NCI-H524 treated with DMSO at 0.1 percent for 48 hours (cell line): Measurements from ENCODE around the gene RBM10.
A peak's percentile ranks its signal among the peaks of the same experiment; 100 is the strongest.

Source experiments
- DNase-seq: peaks from one replicate; lab custom pipeline; 2025; lab: John Stamatoyannopoulos, UW

Gene RBM10

GRCh38 chrX:47218280-47218919 lies 73.4 kb downstream of the RBM10 start, which contains the start of gene CDK16:
Gene CDK16, plus strand, starts transcription at chrX:47218681. Its CDS starts 4,877 bp downstream, at chrX:47223558.
- DNase-seq, result peak; percentile 40

- no peak for DNase-seq
Measured at GRCh38 chrX:47218920-47219815, 74.1 kb downstream of the RBM10 start.

- no peak for DNase-seq
Measured at GRCh38 chrX:47221756-47222155, 76.7 kb downstream of the RBM10 start.

GRCh38 chrX:47222751-47223350 lies 77.8 kb downstream of the RBM10 start:
- no peak for DNase-seq

- DNase-seq, result no peak
Measured at GRCh38 chrX:47223476-47224250, 78.6 kb downstream of the RBM10 start.

- DNase-seq, result no peak
Measured at GRCh38 chrX:47224266-47224895, 79.4 kb downstream of the RBM10 start.

GRCh38 chrX:47224896-47225290 lies 79.9 kb downstream of the RBM10 start:
- no peak for DNase-seq

GRCh38 chrX:47226071-47226470 lies 81.0 kb downstream of the RBM10 start:
- DNase-seq, result no peak

- no peak for DNase-seq
Measured at GRCh38 chrX:47226531-47227333, 81.7 kb downstream of the RBM10 start.

GRCh38 chrX:47227334-47227583 lies 82.2 kb downstream of the RBM10 start:
- DNase-seq, result no peak

- no peak for DNase-seq
Measured at GRCh38 chrX:47228550-47229270, 83.7 kb downstream of the RBM10 start.

GRCh38 chrX:47229427-47229826 lies 84.4 kb downstream of the RBM10 start:
- no peak for DNase-seq

- DNase-seq, result no peak
Measured at GRCh38 chrX:47230136-47230868, 85.3 kb downstream of the RBM10 start.

- DNase-seq, result no peak
Measured at GRCh38 chrX:47231167-47231566, 86.1 kb downstream of the RBM10 start.

GRCh38 chrX:47232197-47232802 lies 87.3 kb downstream of the RBM10 start:
- no peak for DNase-seq

- DNase-seq, result no peak
Measured at GRCh38 chrX:47232803-47233332, 87.8 kb downstream of the RBM10 start, which contains the start of gene USP11. Gene USP11, plus strand, starts transcription at chrX:47233009. Its CDS starts 35 bp downstream, at chrX:47233044.

GRCh38 chrX:47233333-47234113 lies 88.5 kb downstream of the RBM10 start:
- DNase-seq, result peak; percentile 93

GRCh38 chrX:47234583-47234982 lies 89.6 kb downstream of the RBM10 start:
- no peak for DNase-seq
